ENCODE measurements around the gene LIN7B. TPM values are rescaled to one million over a fixed set of nuclear protein-coding genes. Genes with fewer than 3 reads are reported as not detected.

Gene LIN7B
- total RNA-seq, 1 donor from 2014 or later: 3.2 TPM

DNA sequence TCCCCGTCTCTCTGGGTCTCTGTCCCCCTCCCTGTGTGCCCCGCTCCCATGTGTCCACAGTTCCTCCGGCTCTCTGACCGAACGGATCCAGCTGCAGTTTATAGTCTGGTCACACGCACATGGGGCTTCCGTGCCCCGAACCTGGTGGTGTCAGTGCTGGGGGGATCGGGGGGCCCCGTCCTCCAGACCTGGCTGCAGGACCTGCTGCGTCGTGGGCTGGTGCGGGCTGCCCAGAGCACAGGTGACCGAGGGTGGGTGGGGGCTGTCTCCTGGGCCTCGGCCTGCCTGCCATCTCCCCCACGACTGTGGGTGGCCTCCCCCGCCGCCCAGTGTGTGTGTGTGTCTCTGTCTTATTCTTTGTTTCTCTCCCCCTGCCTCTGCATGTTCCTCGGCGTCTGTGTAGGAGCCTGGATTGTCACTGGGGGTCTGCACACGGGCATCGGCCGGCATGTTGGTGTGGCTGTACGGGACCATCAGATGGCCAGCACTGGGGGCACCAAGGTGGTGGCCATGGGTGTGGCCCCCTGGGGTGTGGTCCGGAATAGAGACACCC, 53.8 kb downstream of the LIN7B start:
- DNase-seq (ENCODE audit: low read depth) (no peak), FAIRE-seq (no peak)
- H3K27me3 ChIP-seq (ENCODE audit: control insufficient read depth, insufficient read depth, low read length): no peaks in the 10 kb centered on the region
- peaks cover 20% of the 10 kb centered on the region for H3K36me3 ChIP-seq (ENCODE audit: control insufficient read depth, insufficient read depth, low read length)
- TF ChIP-seq CTCF (IDR thresholded peaks at IDR 0.05; ENCODE audit: insufficient read depth, low read length, severe bottlenecking): no peak
- no peak overlapping the region for H3K4me3 ChIP-seq (ENCODE audit: low read depth, low read length)

Other genes starting within 250 kb of the LIN7B start
- gene PLEKHA4, start 245.8 kb upstream of the LIN7B start, total RNA-seq: 0.79 and 2.2 TPM in 2 replicates
- gene PPP1R15A, start 241.9 kb upstream of the LIN7B start, total RNA-seq: 118 and 168 TPM in 2 replicates
- not detected in 2 replicates for gene TULP2, start 215.6 kb upstream of the LIN7B start, total RNA-seq
- gene NUCB1, start 214.1 kb upstream of the LIN7B start, total RNA-seq: 88.2 and 91.7 TPM in 2 replicates
- gene DHDH, start 180.7 kb upstream of the LIN7B start, total RNA-seq: 9.2 and 10.8 TPM in 2 replicates
- gene BAX, start 159.5 kb upstream of the LIN7B start, total RNA-seq: 64.8 and 68.2 TPM in 2 replicates
- gene FTL, start 149.1 kb upstream of the LIN7B start, total RNA-seq: 787 and 1,701 TPM in 2 replicates
- 25.5 and 28.9 TPM in 2 replicates for gene GYS1, start 121.1 kb upstream of the LIN7B start, total RNA-seq
- 154 and 267 TPM in 2 replicates for gene RUVBL2, start 120.5 kb upstream of the LIN7B start, total RNA-seq
- gene LHB, start 97.3 kb upstream of the LIN7B start, total RNA-seq: 0.38 TPM in 1 of 2 replicates, not detected in the other
- gene CGB3, start 90.0 kb upstream of the LIN7B start, total RNA-seq: not detected in 2 replicates
- gene CGB2, start 82.5 kb upstream of the LIN7B start, total RNA-seq: not detected in 2 replicates
- gene CGB1, start 77.5 kb upstream of the LIN7B start, total RNA-seq: not detected in 2 replicates
- 0.26 and 0.64 TPM in 2 replicates for gene CGB5, start 70.5 kb upstream of the LIN7B start, total RNA-seq
- 0.26 TPM in 1 of 2 replicates, not detected in the other for gene CGB8, start 65.3 kb upstream of the LIN7B start, total RNA-seq
- gene CGB7, start 56.6 kb upstream of the LIN7B start, total RNA-seq: 1.1 and 1.2 TPM in 2 replicates
- gene NTF4, start 49.6 kb upstream of the LIN7B start, total RNA-seq: 3.2 and 9.9 TPM in 2 replicates
- not detected in 2 replicates for gene KCNA7, start 41.7 kb upstream of the LIN7B start, total RNA-seq
- gene SNRNP70, start 28.9 kb upstream of the LIN7B start, total RNA-seq: 74.5 and 126 TPM in 2 replicates
- 0.53 and 1.9 TPM in 2 replicates for gene C19orf73, start 4.8 kb downstream of the LIN7B start, total RNA-seq
- 1.3 and 2.2 TPM in 2 replicates for gene PPFIA3, start 5.2 kb downstream of the LIN7B start, total RNA-seq
- gene HRC, start 41.0 kb downstream of the LIN7B start, total RNA-seq: not detected in 2 replicates
- gene TRPM4, start 43.4 kb downstream of the LIN7B start, total RNA-seq: 11.1 and 18.6 TPM in 2 replicates
- gene SLC6A16, start 210.8 kb downstream of the LIN7B start, total RNA-seq: under 0.01 TPM in 1 of 2 replicates, not detected in the other
- not detected in 2 replicates for gene CD37, start 221.0 kb downstream of the LIN7B start, total RNA-seq
- 6.9 and 8.4 TPM in 2 replicates for gene TEAD2, start 248.0 kb downstream of the LIN7B start, total RNA-seq
- not detected in 2 replicates for gene DKKL1, start 249.5 kb downstream of the LIN7B start, total RNA-seq